Measurements from ENCODE around the gene SPACA7.

GRCh38 chr13:112481458-112481857 lies 105.3 kb downstream of the SPACA7 start:
- TF ChIP-seq REST (IDR thresholded peaks at IDR 0.05; ENCODE audit: low read depth) (no peak), ZBTB7A (IDR thresholded peaks at IDR 0.05; ENCODE audit: low read depth) (no peak), RAD21 (IDR thresholded peaks at IDR 0.05; ENCODE audit: low read depth) (no peak), CEBPB (IDR thresholded peaks at IDR 0.05) (no peak), NFIC (IDR thresholded peaks at IDR 0.05) (no peak), CREB1 (IDR thresholded peaks at IDR 0.05; ENCODE audit: low read depth) (no peak), FOXM1 (IDR thresholded peaks at IDR 0.05; ENCODE audit: borderline replicate concordance, low read depth) (no peak), TAF1 (IDR thresholded peaks at IDR 0.05; ENCODE audit: low read depth) (no peak), EP300 (IDR thresholded peaks at IDR 0.05; ENCODE audit: borderline replicate concordance) (no peak), YY1 (IDR thresholded peaks at IDR 0.05; ENCODE audit: low read depth) (no peak), TEAD4 (IDR thresholded peaks at IDR 0.05) (no peak), USF1 (IDR thresholded peaks at IDR 0.05) (no peak), EGR1 (IDR thresholded peaks at IDR 0.05) (no peak), MAX (IDR thresholded peaks at IDR 0.05) (no peak)
